Measurements from ENCODE around the gene NANP. TPM values are rescaled to one million over a fixed set of nuclear protein-coding genes. Genes with fewer than 3 reads are reported as not detected.

The NANP gene
- total RNA-seq, 4 donors from 2014 or later: 2.8 to 4.4 (median 3.5) TPM

GRCh38 chr20:25573288-25574251, 50.2 kb downstream of the NANP start:
- WGBS: 86% methylated on average over 6 of the region's 6 CpGs
- H3K9me3 ChIP-seq: no peaks in the 10 kb centered on the region
- H3K36me3 ChIP-seq: no peaks in the 10 kb centered on the region
- TF ChIP-seq CTCF (IDR thresholded peaks at IDR 0.05): no peak
- no peak for TF ChIP-seq POLR2AphosphoS5 (IDR thresholded peaks at IDR 0.05)
- TF ChIP-seq POLR2A (IDR thresholded peaks at IDR 0.05): no peak
- TF ChIP-seq EP300 (IDR thresholded peaks at IDR 0.05): no peak
- no peak overlapping the region for H3K27ac ChIP-seq
- no peaks in the 10 kb centered on the region for H3K4me1 ChIP-seq
- no peaks in the 10 kb centered on the region for H3K27me3 ChIP-seq
- no peak for DNase-seq (ENCODE audit: low spot score in 2 of 2)
- no peak overlapping the region for H3K4me3 ChIP-seq

GRCh38 chr20:25571817-25572216, 52.0 kb downstream of the NANP start:
- WGBS: 89% methylated on average over 2 of the region's 2 CpGs
- H3K27ac ChIP-seq: no peak overlapping the region

DNA sequence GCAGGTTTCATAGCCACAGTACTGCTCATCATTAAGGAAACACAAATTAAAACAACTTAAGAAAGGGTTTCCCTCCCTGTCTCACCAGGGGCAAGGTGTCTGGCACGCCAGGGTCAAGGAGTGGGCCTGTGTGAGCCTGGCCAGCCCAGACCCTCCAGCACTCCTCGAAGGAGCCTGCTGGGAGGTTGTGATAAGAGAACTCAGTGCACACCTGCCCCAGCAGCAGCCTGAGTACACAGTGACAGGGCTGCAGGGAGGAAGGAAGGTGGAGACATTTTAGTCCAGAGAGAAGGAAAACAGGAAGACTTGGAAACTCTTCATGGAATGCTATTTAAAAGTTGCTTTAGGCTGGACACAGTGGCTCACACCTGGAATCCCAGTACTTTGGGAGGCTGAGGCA, 52.6 kb downstream of the NANP start:
- Histone ChIP-seq H3K36me3 (no peaks in the 10 kb centered on the region), H3K9me3 (no peaks in the 10 kb centered on the region), H3K27me3 (no peaks in the 10 kb centered on the region), H3K4me1 (no peaks in the 10 kb centered on the region), H3K4me3 (no peak overlapping the region), H3K27ac (no peak overlapping the region)
- no peak for TF ChIP-seq POLR2AphosphoS5 (IDR thresholded peaks at IDR 0.05)
- TF ChIP-seq EP300 (IDR thresholded peaks at IDR 0.05): no peak
- TF ChIP-seq CTCF (IDR thresholded peaks at IDR 0.05): no peak
- TF ChIP-seq POLR2A (IDR thresholded peaks at IDR 0.05): no peak
- DNase-seq (ENCODE audit: low spot score in 2 of 2): no peak
- 67% methylated on average over 2 of the region's 2 CpGs for WGBS

More at GRCh38 chr20:25571817-25572216, 52.0 kb downstream of the NANP start:
- Histone ChIP-seq H3K27me3 (no peaks in the 10 kb centered on the region), H3K9me3 (no peaks in the 10 kb centered on the region), H3K4me3 (no peak overlapping the region), H3K36me3 (no peaks in the 10 kb centered on the region), H3K4me1 (no peaks in the 10 kb centered on the region)
- TF ChIP-seq POLR2A (IDR thresholded peaks at IDR 0.05): no peak
- TF ChIP-seq EP300 (IDR thresholded peaks at IDR 0.05): no peak
- no peak for DNase-seq (ENCODE audit: low spot score in 2 of 2)

DNA sequence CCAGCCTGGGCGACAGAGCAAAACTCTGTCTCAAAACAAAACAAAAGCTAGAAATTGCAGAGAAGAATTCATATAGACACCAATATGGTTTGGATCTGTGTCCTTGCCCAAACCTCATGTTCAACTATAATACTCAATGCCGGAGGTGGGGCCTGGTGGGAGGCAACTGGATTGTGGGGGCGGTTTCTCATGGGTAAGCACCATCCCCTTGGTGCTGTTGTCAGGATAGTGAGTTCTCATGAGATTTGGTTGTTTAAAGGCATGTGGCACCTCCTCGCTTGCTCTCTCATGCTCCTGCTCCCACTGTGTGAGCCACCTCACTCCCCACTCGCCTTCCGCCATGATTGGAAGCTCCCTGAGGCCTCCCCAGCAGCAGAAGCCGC, 53.7 kb downstream of the NANP start:
- TF ChIP-seq POLR2A (IDR thresholded peaks at IDR 0.05) (no peak), CTCF (IDR thresholded peaks at IDR 0.05) (no peak), EP300 (IDR thresholded peaks at IDR 0.05) (no peak), POLR2AphosphoS5 (IDR thresholded peaks at IDR 0.05) (no peak)
- DNase-seq (ENCODE audit: low spot score in 2 of 2): no peak
- Histone ChIP-seq H3K4me1 (no peaks in the 10 kb centered on the region), H3K36me3 (no peaks in the 10 kb centered on the region), H3K4me3 (no peak overlapping the region), H3K9me3 (no peaks in the 10 kb centered on the region), H3K27me3 (no peaks in the 10 kb centered on the region), H3K27ac (no peak overlapping the region)
- 97% methylated on average over 7 of the region's 7 CpGs for WGBS

DNA sequence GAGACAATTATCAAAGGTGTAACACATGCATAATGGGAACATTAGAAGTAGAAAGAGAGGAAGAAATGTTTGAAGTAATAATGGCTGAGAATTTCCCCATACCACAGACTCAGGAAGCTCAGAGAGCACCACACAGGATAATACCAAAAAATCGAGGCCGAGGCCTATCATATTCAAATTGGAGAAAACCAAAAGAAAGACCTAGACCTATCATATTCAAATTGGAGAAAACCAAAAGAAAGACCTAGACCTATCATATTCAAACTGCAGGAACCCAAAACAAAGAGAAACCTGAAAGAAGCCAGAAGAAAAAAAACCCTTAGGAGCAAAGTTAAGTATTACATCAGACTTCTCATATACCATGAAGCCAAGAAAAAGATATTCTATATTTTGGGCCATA, 56.5 kb downstream of the NANP start:
- WGBS: 74% methylated on average over 2 of the region's 2 CpGs
- no peaks in the 10 kb centered on the region for H3K27me3 ChIP-seq
- no peaks in the 10 kb centered on the region for H3K36me3 ChIP-seq
- H3K27ac ChIP-seq: no peak overlapping the region
- H3K9me3 ChIP-seq: no peaks in the 10 kb centered on the region
- no peak for TF ChIP-seq EP300 (IDR thresholded peaks at IDR 0.05)
- no peak overlapping the region for H3K4me3 ChIP-seq
- no peak for DNase-seq (ENCODE audit: low spot score in 2 of 2)
- no peaks in the 10 kb centered on the region for H3K4me1 ChIP-seq

- Histone ChIP-seq H3K36me3 (no peaks in the 10 kb centered on the region), H3K27ac (no peak overlapping the region), H3K9me3 (no peaks in the 10 kb centered on the region), H3K4me1 (no peaks in the 10 kb centered on the region), H3K4me3 (no peak overlapping the region), H3K27me3 (no peaks in the 10 kb centered on the region)
- DNase-seq (ENCODE audit: low spot score in 2 of 2): no peak
- WGBS: 93% methylated on average over 2 of the region's 2 CpGs
- TF ChIP-seq EP300 (IDR thresholded peaks at IDR 0.05): no peak
- TF ChIP-seq POLR2A (IDR thresholded peaks at IDR 0.05): no peak
- TF ChIP-seq POLR2AphosphoS5 (IDR thresholded peaks at IDR 0.05): no peak
- TF ChIP-seq CTCF (IDR thresholded peaks at IDR 0.05): no peak
Measured at GRCh38 chr20:25566821-25567220, 57.0 kb downstream of the NANP start.

Measured in suprapubic skin (tissue), 4 donors.